OCI-LY3 (cell line): ENCODE measurements around the gene IHH.

Experiments used
- H2AFZ ChIP-seq: fragments of 200-600, 300-600 bp; shearing (Covaris generic); 2 replicates; pipeline ENCODE4 v1.6.0; 2014; ENCODE audit warnings: antibody characterized with exemption, low read depth, low read length
- H3K27ac ChIP-seq: fragments of 200-600, 300-600 bp; sonication (generic); 2 replicates; pipeline ENCODE4 v1.5.1; 2014; ENCODE audit warnings: mild to moderate bottlenecking, low read length, moderate library complexity, mixed read lengths
- H3K27me3 ChIP-seq: fragments of 200-600, 300-600 bp; sonication (generic); 2 replicates; pipeline ENCODE4 v1.6.1; 2014; ENCODE audit warnings: low read depth, low read length, mixed read lengths
- H3K36me3 ChIP-seq: fragments of 200-600, 300-600 bp; sonication (generic); replicated peaks from 2 replicates; pipeline ENCODE3; 2014; ENCODE audit warnings: low read depth, low read length, mixed read lengths
- H3K4me1 ChIP-seq: fragments of 300-600, 200-600 bp; sonication (generic); 2 replicates; pipeline ENCODE4 v1.6.1; 2014; ENCODE audit warnings: low read length, mixed read lengths
- H3K4me2 ChIP-seq: fragments of 200-600, 300-600 bp; sonication (generic); 2 replicates; pipeline ENCODE4 v1.6.1; 2014; ENCODE audit warnings: low read length, mixed read lengths
- H3K4me3 ChIP-seq: fragments of 300-600, 200-600 bp; sonication (generic); 2 replicates; pipeline ENCODE4 v1.5.1; 2014; ENCODE audit warnings: antibody characterized with exemption, mild to moderate bottlenecking, low read length, moderate library complexity
- H3K79me2 ChIP-seq: fragments of 300-600, 200-600 bp; shearing (Covaris generic); 2 replicates; pipeline ENCODE4 v1.6.1; 2014; ENCODE audit warnings: mild to moderate bottlenecking, low read length, mixed read lengths
- H3K9ac ChIP-seq: fragments of 300-600, 200-600 bp; shearing (Covaris generic); 2 replicates; pipeline ENCODE4 v1.6.0; 2014; ENCODE audit warnings: mild to moderate bottlenecking, low read length, moderate library complexity
- H3K9me3 ChIP-seq: fragments of 200-600, 300-600 bp; shearing (Covaris generic); 2 replicates; pipeline ENCODE4 v1.6.1; 2014; ENCODE audit warnings: low read length, mixed read lengths; ENCODE audit not compliant: insufficient read depth
- H4K20me1 ChIP-seq: fragments of 200-600, 300-600 bp; sonication (generic); 2 replicates; pipeline ENCODE4 v1.6.1; 2016; ENCODE audit warnings: low read length, mixed read lengths; ENCODE audit not compliant: insufficient read depth
- EZH2phosphoT487 ChIP-seq: fragments of 200-600 bp; shearing (Covaris generic); IDR thresholded peaks from 2 replicates; pipeline ENCODE4 v1.6.1; 2018; ENCODE audit warnings: antibody characterized with exemption, mixed run types, low read depth
- TF ChIP-seq, protein P1 (sequence below): fragments of 200-600, 300-600 bp; sonication (generic); IDR thresholded peaks from 2 replicates; pipeline ENCODE4 v1.5.1; 2014; ENCODE audit warnings: antibody characterized with exemption, low read length, low read depth

Gene IHH

GRCh38 chr2:219065484-219065883 is 4.8 kb upstream of the IHH start:
- no peaks in the 10 kb centered on the region for H3K27me3 ChIP-seq
- TF ChIP-seq, protein P1, sequence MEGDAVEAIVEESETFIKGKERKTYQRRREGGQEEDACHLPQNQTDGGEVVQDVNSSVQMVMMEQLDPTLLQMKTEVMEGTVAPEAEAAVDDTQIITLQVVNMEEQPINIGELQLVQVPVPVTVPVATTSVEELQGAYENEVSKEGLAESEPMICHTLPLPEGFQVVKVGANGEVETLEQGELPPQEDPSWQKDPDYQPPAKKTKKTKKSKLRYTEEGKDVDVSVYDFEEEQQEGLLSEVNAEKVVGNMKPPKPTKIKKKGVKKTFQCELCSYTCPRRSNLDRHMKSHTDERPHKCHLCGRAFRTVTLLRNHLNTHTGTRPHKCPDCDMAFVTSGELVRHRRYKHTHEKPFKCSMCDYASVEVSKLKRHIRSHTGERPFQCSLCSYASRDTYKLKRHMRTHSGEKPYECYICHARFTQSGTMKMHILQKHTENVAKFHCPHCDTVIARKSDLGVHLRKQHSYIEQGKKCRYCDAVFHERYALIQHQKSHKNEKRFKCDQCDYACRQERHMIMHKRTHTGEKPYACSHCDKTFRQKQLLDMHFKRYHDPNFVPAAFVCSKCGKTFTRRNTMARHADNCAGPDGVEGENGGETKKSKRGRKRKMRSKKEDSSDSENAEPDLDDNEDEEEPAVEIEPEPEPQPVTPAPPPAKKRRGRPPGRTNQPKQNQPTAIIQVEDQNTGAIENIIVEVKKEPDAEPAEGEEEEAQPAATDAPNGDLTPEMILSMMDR = no peak
- TF ChIP-seq EZH2phosphoT487 = no peak
- H3K4me3 ChIP-seq = no peak overlapping the region
- H4K20me1 ChIP-seq = no peaks in the 10 kb centered on the region
- H2AFZ ChIP-seq = no peak overlapping the region
- H3K4me2 ChIP-seq = no peak overlapping the region
- no peaks in the 10 kb centered on the region for H3K36me3 ChIP-seq
- H3K27ac ChIP-seq = no peak overlapping the region
- H3K79me2 ChIP-seq = no peaks in the 10 kb centered on the region
- H3K9me3 ChIP-seq = no peaks in the 10 kb centered on the region
- H3K4me1 ChIP-seq = no peaks in the 10 kb centered on the region
- H3K9ac ChIP-seq = no peak overlapping the region

DNA sequence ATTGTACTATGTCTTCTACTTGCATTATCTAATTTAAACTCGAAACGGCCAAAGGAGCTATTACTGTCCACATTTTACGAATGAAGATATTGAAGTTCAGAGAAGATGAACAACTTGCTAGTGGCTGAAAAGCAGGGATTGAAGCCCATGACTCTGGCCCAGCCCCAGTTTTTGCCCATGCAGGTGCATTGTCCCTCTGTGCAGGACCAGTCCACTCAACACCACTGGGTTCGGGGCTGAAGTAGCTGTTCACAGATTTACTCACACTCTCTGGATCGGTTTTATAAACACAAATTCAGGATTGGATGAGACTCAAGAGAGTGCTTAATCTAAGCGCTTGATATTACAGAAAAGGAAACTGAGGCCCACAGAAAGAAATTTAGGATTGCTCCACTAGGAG is 1.4 kb upstream of the IHH start:
- no peaks in the 10 kb centered on the region for H3K9me3 ChIP-seq
- no peak overlapping the region for H3K4me2 ChIP-seq
- H3K36me3 ChIP-seq = no peaks in the 10 kb centered on the region
- H3K9ac ChIP-seq = no peak overlapping the region
- no peak for TF ChIP-seq EZH2phosphoT487
- TF ChIP-seq, protein P1 = no peak
- H3K4me1 ChIP-seq = no peaks in the 10 kb centered on the region
- no peak overlapping the region for H2AFZ ChIP-seq
- H3K4me3 ChIP-seq = no peak overlapping the region
- H4K20me1 ChIP-seq = no peaks in the 10 kb centered on the region
- no peaks in the 10 kb centered on the region for H3K27me3 ChIP-seq
- H3K27ac ChIP-seq = no peak overlapping the region
- H3K79me2 ChIP-seq = no peaks in the 10 kb centered on the region

GRCh38 chr2:219059725-219060682 is 717 bp downstream of the IHH start:
- H3K27me3 ChIP-seq = no peaks in the 10 kb centered on the region
- H2AFZ ChIP-seq = no peak overlapping the region
- no peak overlapping the region for H3K27ac ChIP-seq
- H3K9me3 ChIP-seq = no peaks in the 10 kb centered on the region
- H3K4me1 ChIP-seq = no peaks in the 10 kb centered on the region
- H3K9ac ChIP-seq = no peak overlapping the region
- no peaks in the 10 kb centered on the region for H3K36me3 ChIP-seq
- H3K4me2 ChIP-seq = no peak overlapping the region
- H4K20me1 ChIP-seq = no peaks in the 10 kb centered on the region
- H3K79me2 ChIP-seq = no peaks in the 10 kb centered on the region
- H3K4me3 ChIP-seq = no peak overlapping the region
- TF ChIP-seq, protein P1 = no peak
- TF ChIP-seq EZH2phosphoT487 = no peak

GRCh38 chr2:219059375-219059724 is 1.4 kb downstream of the IHH start:
- no peak overlapping the region for H3K4me3 ChIP-seq
- H3K79me2 ChIP-seq = no peaks in the 10 kb centered on the region
- no peak overlapping the region for H2AFZ ChIP-seq

More at GRCh38 chr2:219059375-219059724, 1.4 kb downstream of the IHH start:
- H3K27ac ChIP-seq = no peak overlapping the region
- no peak overlapping the region for H3K4me2 ChIP-seq
- TF ChIP-seq, protein P1 = no peak
- TF ChIP-seq EZH2phosphoT487 = no peak
- H3K4me1 ChIP-seq = no peaks in the 10 kb centered on the region
- H3K36me3 ChIP-seq = no peaks in the 10 kb centered on the region
- no peaks in the 10 kb centered on the region for H3K27me3 ChIP-seq
- no peaks in the 10 kb centered on the region for H4K20me1 ChIP-seq
- H3K9ac ChIP-seq = no peak overlapping the region
- no peaks in the 10 kb centered on the region for H3K9me3 ChIP-seq
